ENCODE measurements around the gene NUTM2D. TPM values are rescaled to one million over a fixed set of nuclear protein-coding genes. Genes with fewer than 3 reads are reported as not detected.

NUTM2D gene, protein sequence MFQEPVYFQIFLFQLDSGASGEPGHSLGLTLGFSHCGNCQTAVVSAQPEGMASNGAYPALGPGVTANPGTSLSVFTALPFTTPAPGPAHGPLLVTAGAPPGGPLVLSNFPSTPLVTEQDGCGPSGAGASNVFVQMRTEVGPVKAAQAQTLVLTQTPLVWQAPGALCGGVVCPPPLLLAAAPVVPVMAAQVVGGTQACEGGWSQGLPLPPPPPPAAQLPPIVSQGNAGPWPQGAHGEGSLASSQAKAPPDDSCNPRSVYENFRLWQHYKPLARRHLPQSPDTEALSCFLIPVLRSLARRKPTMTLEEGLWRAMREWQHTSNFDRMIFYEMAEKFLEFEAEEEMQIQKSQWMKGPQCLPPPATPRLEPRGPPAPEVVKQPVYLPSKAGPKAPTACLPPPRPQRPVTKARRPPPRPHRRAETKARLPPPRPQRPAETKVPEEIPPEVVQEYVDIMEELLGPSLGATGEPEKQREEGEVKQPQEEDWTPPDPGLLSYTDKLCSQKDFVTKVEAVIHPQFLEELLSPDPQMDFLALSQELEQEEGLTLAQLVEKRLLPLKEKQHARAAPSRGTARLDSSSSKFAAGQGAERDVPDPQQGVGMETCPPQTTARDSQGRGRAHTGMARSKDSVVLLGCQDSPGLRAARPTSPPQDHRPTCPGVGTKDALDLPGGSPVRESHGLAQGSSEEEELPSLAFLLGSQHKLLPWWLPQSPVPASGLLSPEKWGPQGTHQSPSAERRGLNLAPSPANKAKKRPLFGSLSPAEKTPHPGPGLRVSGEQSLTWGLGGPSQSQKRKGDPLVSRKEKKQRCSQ
- 1.6 and 2.0 TPM in 2 replicates for total RNA-seq

DNA sequence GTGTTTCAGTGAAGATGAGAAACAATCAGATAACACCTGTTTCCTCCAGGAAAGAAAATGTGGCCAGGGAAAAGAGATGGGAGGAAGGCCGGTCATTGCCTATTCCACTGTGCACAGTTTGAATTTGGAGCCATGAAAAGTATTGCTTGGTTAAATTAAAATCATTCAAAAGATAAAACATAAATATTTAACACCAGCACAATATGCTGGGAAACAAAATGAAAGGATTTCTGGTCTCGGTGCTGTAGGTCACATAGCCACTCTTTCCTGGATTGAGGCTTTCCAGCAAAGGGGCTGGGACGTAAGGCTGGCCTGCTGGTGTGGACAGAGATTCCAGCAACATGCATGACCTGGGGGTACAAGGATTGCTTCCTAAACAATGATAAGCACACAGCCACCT, at the start of gene NUTM2D:
Gene NUTM2D (plus strand): TSS at position 301 of the 400 bp plus-strand sequence. CDS start 522 bp downstream, outside the sequence.

Other genes with a start within 250 kb of the NUTM2D start
- gene NUTM2A, start 132.3 kb upstream of the NUTM2D start, total RNA-seq: 0.34 and 0.47 TPM in 2 replicates
- 20.7 and 25.5 TPM in 2 replicates for gene MINPP1, start 147.1 kb downstream of the NUTM2D start, total RNA-seq

Data from bronchial smooth muscle cell (primary cell).